ENCODE measurements around the gene NRBP1. TPM values are rescaled to one million over a fixed set of nuclear protein-coding genes. Genes with fewer than 3 reads are reported as not detected.
"Not testable (repeated sequence)": the region's sequence is repeated elsewhere in the genome, so short reads cannot be mapped to it uniquely, and the experiment has no call there.

NRBP1 gene
- total and polyA plus RNA-seq, 2 donors from 2014 or later, result 56.5 to 69.5 TPM

- Histone ChIP-seq H3K27me3 (ENCODE audit: control insufficient read depth, insufficient read depth, low read length) (no peaks in the 10 kb centered on the region), H3K4me1 (ENCODE audit: control insufficient read depth in 2 of 3, insufficient read depth in 2 of 3, low read depth in 1 of 3, low read length in 3 of 3) (no peaks in the 10 kb centered on the region), H3K9ac (ENCODE audit: low read length in 3 of 3) (no peak overlapping the region), H3K27ac (ENCODE audit: low read depth in 2 of 2, low read length in 2 of 2) (no peak overlapping the region), H3K9me3 (ENCODE audit: control insufficient read depth in 2 of 3, insufficient read depth in 1 of 3, low read length in 3 of 3) (no peaks in the 10 kb centered on the region), H3K4me3 (ENCODE audit: low read length in 3 of 3) (no peak overlapping the region), H3K36me3 (ENCODE audit: control insufficient read depth in 2 of 3, insufficient read depth in 3 of 3, low read length in 3 of 3) (no peaks in the 10 kb centered on the region)
- intact Hi-C loops (cut with DNase I), result no loop called here
- DNase-seq (no peak), FAIRE-seq (no peak)
- no peak for TF ChIP-seq CTCF (IDR thresholded peaks at IDR 0.05; ENCODE audit: borderline replicate concordance, extremely low read depth, insufficient read depth)
Measured at GRCh38 chr2:27420996-27421395, 7.4 kb upstream of the NRBP1 start.

- Histone ChIP-seq H3K27me3 (ENCODE audit: control insufficient read depth, insufficient read depth, low read length) (no peaks in the 10 kb centered on the region), H3K4me1 (ENCODE audit: control insufficient read depth in 2 of 3, insufficient read depth in 2 of 3, low read depth in 1 of 3, low read length in 3 of 3) (no peaks in the 10 kb centered on the region), H3K4me3 (ENCODE audit: low read length in 3 of 3) (no peak overlapping the region), H3K9me3 (ENCODE audit: control insufficient read depth in 2 of 3, insufficient read depth in 1 of 3, low read length in 3 of 3) (no peaks in the 10 kb centered on the region), H3K36me3 (ENCODE audit: control insufficient read depth in 2 of 3, insufficient read depth in 3 of 3, low read length in 3 of 3) (no peaks in the 10 kb centered on the region), H3K9ac (ENCODE audit: low read length in 3 of 3) (no peak overlapping the region), H3K27ac (ENCODE audit: low read depth in 2 of 2, low read length in 2 of 2) (no peak overlapping the region)
- intact Hi-C loops (cut with DNase I), result no loop called here
- DNase-seq (no peak), FAIRE-seq (no peak)
- TF ChIP-seq CTCF (IDR thresholded peaks at IDR 0.05; ENCODE audit: borderline replicate concordance, extremely low read depth, insufficient read depth), result no peak
Measured at GRCh38 chr2:27421660-27422250, 6.7 kb upstream of the NRBP1 start.

DNA sequence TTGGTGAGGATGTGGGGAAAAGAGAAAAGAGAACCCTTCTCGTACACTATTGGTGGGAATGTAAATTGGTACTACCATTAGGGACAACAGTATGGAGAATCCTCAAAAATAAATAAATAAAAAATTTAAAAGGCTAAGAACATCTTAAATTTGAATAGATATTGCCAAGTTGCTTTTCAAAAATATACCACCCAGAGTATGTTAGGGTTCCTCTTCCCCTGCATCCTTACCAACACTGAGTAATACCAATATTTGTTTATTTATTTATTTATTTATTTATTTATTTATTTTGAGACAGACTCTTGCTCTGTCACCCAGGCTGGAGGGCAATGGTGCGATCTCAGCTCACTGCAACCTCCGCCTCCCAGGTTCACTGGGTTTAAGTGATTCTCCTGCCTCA is 5.5 kb upstream of the NRBP1 start:
- DNase-seq (no peak), FAIRE-seq (no peak)
- TF ChIP-seq CTCF (IDR thresholded peaks at IDR 0.05; ENCODE audit: borderline replicate concordance, extremely low read depth, insufficient read depth), result no peak
- no peak overlapping the region for H3K4me3 ChIP-seq (ENCODE audit: low read length in 3 of 3)
- no peaks in the 10 kb centered on the region for H3K27me3 ChIP-seq (ENCODE audit: control insufficient read depth, insufficient read depth, low read length)
- H3K36me3 ChIP-seq (ENCODE audit: control insufficient read depth in 2 of 3, insufficient read depth in 3 of 3, low read length in 3 of 3), result no peaks in the 10 kb centered on the region
- no peak overlapping the region for H3K9ac ChIP-seq (ENCODE audit: low read length in 3 of 3)
- H3K4me1 ChIP-seq (ENCODE audit: control insufficient read depth in 2 of 3, insufficient read depth in 2 of 3, low read depth in 1 of 3, low read length in 3 of 3), result peaks cover 0 to 3% (median 0%) of the 10 kb centered on the region in 3 donors
- H3K27ac ChIP-seq (ENCODE audit: low read depth in 2 of 2, low read length in 2 of 2), result no peak overlapping the region
- no peaks in the 10 kb centered on the region for H3K9me3 ChIP-seq (ENCODE audit: control insufficient read depth in 2 of 3, insufficient read depth in 1 of 3, low read length in 3 of 3)
- intact Hi-C loops (cut with DNase I), result no loop called here

GRCh38 chr2:27425039-27425438 is 3.4 kb upstream of the NRBP1 start:
- H3K9ac ChIP-seq (ENCODE audit: low read length in 3 of 3); FAIRE-seq; DNase-seq; H3K4me3 ChIP-seq (ENCODE audit: low read length in 3 of 3); H3K36me3 ChIP-seq (ENCODE audit: control insufficient read depth in 2 of 3, insufficient read depth in 3 of 3, low read length in 3 of 3); H3K27me3 ChIP-seq (ENCODE audit: control insufficient read depth, insufficient read depth, low read length); H3K9me3 ChIP-seq (ENCODE audit: control insufficient read depth in 2 of 3, insufficient read depth in 1 of 3, low read length in 3 of 3); H3K4me1 ChIP-seq (ENCODE audit: control insufficient read depth in 2 of 3, insufficient read depth in 2 of 3, low read depth in 1 of 3, low read length in 3 of 3); intact Hi-C loops (cut with DNase I); H3K27ac ChIP-seq (ENCODE audit: low read depth in 2 of 2, low read length in 2 of 2): not testable (repeated sequence)

Data from kidney (tissue), 14 donors.